Ammon's horn (tissue), 1 donor: ENCODE data around the gene HRH3.
A peak's percentile ranks its signal among the peaks of the same experiment; 100 is the strongest.

Experiments used
- DNase-seq: peaks from one replicate; pipeline ENCODE4 v3.0.0-alpha.2; 2016; ENCODE audit warnings: low spot score

The HRH3 gene

DNA sequence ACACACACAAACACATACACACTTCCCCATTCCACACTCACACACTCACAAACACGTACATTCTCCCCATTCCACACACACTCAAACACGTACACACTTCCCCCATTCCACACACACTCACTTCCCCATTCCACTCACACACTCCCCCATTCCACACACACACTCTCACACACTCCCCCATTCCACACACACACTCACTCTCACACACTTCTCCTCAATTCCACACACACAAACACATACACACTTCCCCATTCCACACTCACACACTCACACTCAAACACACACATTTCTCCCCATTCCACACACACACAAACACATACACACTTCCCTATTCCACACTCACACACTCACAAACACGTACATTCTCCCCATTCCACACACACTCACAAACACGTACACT is 9.6 kb upstream of the HRH3 start:
- DNase-seq: no peak

DNA sequence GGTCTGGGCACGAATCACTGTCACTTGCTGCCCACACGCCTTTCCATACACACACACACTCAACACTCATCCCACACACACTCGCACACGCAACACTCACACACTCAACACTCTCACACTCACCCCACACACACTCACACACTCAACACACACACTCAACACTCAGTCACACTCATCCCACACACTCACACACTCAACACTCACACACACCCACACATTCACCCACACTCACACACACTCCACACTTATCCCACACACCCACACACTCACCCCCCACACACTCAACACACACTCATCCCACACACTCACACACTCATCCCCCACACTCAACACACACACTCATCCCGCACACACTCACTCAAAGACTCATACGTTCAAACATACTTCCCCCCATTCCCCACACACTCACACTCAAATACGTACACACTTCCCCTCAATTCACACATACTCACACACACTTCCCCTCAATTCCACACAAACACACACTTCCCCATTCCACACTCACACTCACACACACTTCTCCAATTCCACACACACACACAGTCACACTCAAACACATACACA is 9.0 kb upstream of the HRH3 start:
- no peak for DNase-seq

DNA sequence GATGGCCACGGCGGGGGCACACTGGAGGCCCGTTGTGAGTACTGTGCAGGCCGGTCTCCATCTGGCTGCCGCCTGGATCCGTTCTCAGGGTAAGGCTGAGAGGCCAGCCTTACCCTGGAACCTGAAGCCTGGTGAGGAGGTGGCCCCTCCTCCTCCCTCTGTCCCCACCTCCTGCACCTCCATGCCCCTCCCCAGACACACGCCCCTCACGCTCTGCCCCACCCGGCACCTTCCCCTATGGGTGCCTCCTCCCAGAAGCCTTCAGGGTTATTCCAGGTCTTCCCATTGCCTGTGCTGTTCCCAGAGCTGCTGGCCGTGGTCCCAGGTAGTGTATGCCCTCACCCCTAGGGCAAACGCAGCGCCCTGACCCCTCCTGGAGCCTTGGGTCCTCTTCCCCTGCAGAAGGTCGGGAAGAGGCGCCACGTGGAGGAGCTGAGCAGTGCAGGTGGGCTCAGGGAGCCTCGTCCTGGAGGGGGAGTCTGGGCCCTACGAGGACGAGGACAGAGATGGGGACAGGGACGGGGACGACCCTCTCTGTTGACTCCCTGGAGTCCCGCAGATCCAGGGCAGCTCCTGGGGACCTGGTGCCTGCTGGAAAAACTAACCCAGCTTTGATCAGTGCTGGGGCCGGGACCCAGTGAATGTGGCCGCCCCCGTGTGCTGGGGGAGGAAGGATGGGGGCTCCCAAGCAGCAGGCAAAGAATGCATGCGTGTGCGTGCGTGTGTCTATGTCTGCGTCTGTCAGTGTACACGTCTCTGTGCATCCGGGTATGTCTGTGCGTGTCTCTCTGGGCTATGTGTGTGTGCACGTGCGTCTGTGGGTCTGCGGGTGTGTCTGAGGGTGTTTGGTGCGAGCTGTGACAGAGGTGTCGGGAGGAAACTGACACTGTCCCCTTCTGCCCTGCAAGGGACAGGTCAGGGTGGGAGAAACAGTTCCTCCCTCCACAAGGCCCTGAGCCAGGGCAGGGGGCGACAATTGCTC is 8.2 kb upstream of the HRH3 start:
- DNase-seq: no peak

DNA sequence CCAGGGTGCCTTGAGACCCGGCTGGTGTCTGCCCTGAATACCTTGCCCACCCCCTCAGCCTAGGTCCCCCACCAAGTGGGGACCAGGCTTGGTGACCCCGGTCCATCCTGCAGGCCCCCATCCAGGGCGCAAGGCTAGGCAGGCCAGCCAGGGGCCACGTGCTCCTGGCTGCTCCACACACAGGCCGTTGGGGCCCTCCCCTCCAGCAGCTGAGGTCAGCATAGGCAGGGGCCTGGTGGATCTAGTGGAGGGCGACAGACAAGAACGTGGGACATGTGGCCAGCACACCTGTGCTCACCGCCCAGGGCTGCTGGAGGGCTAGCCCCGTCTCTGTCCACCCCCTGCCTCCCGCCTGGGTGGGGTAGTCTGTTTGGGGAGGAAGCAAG is 7.5 kb upstream of the HRH3 start:
- DNase-seq: no peak

DNA sequence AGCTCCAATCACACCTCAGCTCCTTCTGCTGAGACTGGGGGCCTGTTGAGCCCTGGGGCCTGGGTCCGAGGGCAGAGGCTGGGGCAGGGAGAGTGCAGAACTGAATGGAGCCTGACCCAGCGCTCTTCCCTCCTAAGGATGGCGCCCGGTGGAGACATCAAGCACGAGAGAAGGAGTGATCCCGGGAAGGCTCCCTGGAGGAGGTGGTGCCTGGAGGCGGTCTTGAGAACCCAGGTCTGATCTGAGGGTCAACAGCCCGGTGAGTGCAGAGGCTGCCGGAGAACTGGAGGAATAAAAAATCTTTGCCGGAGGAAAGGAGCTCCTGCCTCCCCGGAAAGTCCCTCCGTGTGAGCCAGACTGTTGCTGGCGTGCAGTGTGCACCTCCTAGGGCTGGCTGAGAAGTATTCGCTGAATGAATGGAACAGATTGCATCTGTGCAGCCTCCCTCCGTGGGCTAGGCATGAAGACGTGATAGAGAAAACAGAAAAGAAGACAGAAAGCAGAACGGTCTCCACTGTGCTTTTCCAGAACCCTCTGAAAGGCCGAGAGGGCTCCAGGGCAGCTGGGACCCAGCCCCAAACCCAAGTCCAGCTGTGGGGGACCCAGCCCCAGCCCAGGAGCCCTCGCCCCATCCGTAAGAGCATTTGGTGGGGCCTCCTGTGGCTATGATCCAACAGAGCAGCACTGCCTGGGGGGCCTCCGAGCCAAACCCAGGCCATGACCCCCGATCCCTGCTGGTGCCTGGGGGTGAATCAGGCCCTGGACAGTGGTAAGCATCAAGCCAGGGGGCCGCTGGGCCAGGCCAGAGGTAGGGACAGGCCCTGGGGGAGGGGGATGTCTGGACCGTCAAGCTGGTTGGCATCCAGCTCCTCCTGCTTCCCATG is 6.9 kb upstream of the HRH3 start:
- peak; percentile 56 for DNase-seq

DNA sequence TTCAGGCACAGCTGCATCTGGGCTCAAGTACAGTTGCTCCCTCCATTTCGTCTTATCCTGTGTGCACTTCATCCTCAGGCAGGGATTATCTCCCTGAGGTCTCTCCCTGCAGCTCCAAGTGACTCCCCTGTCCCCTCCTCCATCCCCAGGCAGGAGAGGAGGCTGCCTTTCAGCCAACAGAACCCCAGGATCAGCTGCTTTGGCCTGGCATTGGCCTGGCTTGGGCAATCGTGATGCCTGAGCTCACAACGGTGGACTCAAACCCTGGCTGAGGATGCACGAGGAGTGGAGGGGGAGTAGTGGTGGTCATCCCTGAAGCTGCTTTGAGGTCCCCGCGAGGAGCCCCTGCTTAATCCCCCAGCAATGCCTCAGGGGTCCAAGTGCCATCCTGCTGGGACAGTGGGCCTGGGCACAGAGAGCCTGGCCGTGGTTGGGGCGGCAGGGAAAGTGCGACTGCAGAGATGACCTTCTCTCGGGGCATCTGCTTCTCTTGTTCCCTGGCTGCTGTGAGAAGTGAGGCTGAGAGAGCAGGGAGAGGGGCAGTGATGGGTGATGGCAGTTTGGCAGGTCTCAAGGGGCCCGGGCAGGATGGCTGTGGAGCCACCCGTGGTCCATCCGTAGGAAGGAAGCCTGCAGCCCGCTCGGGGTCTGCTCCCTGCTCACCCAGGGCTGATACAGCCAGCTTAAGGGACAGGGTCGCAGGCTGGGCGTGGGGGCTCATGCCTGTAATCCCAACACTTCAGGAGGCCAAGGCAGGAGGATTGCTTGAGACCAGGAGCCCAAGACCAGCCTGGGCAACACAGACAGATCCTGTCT is 6.0 kb upstream of the HRH3 start:
- no peak for DNase-seq

DNA sequence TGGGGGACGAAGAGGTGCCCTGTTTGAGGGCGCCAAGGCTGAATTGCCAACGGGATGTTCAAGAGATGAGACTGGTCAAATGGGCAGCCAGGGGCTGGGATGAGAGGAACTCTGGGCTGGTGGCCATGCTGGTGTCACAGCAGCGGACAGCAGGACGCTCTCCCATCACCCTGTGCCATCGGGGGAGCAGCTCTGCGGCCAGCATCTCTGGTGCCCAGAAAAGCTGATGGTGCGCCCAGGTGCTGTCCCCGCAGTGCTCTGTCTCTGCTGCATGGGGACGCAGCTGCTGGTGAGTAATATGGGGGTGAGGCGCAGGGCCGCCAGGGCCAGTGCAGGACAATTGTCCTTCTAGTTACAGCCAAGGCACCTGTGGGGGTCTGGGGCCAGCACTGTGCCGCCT is 4.9 kb upstream of the HRH3 start:
- DNase-seq: no peak

DNA sequence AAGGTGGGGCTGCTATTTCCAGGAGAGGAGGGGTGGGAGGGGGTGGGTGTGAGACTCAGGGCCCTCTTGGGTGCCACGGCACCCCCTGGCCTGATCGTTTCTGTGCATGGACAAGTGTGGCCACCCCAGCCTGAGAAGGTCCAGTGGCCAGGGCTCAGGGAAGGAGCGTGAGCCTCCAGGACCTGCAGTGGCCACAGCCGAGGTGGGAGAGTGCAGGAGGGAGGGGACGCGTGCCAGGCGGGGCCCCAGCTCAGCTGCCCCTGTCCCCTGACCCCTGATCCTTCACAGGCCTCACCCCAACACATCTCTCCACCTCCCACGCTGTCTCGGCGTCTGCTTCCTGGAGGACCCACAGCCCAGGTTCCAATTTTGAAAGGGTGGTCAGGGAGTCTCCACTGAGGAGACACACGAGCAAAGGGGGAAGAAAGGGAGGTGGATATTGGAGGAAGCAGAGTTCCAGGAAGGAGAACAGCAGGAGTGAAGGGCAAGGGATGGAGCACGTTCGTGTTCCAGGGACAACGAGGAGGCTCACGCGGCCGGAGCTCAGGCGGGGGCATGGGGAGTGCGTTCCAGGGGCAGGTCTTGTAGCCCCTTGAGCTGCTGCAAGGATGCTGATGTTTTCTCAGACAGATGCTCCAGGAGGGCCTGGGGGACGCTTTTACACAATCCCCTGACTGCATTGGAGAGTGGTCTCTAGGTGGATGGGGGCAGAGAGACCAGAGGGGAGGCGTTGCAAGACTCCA is 4.2 kb upstream of the HRH3 start:
- no peak for DNase-seq

DNA sequence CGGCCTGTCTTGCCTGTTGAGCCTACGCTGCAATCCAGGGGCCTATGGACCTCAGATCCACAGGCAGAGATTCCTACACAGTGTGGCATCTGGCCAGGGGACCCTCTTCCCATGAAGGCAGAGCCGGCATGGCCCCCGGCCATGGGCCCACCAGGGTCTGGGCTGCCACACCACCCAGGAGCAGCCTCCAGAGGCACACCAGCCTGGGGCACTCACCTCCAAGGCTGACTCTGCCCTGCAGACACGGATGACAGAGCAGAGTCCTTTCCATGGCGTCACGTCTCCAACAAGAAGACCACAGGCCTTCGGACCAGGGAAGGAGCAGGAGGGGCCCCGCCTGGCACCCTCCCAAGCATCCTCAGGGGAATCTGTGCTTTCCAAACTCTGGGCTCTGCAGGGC is 3.5 kb upstream of the HRH3 start:
- no peak for DNase-seq

DNA sequence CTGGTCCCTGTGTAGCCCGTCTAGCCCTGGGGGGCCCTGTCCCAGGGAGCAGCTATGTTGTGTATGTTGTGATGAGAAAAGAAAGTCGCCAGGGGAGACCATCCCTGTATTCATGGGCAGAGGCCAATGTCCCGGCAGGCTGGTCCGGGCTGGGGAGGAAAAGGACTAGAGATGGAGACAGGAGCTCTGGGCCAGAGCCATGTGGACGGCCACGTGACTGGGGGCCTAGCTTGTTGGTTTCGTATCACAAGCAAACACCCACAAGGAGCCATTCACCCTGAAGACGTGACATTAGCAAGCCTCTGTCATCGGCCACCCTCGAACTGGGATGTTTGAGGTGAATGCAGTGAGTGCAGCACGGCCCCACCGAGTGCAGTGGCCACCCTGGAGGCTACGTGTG is 2.9 kb upstream of the HRH3 start:
- no peak for DNase-seq

DNA sequence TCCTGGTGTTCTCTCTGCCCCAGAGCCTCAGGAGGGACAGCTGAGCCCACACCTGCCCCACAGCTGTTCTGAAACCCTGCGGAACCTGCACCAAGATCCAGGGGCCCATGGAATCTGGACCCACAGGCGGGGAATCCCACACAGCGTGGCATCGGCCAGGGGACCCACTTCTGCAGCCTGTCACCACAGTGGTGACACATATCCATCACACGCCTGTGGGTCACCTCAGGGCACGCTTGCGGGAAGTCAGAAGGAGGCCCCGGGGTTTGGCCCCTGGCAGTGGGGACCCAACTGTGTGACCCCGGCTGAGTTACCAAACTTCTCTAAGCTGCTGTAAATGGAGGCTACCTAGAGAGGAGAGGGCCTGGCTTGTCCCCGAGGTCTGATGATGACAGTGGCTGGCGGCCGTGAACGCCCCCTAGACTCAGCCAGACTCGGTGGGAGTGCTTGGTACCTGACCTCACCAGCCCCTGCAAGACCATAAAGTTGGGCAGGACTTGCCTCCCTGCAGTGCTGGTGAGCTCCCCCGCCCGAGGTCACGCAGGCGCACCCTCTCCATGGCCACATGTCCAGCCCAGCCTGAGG is 2.3 kb upstream of the HRH3 start:
- no peak for DNase-seq

DNA sequence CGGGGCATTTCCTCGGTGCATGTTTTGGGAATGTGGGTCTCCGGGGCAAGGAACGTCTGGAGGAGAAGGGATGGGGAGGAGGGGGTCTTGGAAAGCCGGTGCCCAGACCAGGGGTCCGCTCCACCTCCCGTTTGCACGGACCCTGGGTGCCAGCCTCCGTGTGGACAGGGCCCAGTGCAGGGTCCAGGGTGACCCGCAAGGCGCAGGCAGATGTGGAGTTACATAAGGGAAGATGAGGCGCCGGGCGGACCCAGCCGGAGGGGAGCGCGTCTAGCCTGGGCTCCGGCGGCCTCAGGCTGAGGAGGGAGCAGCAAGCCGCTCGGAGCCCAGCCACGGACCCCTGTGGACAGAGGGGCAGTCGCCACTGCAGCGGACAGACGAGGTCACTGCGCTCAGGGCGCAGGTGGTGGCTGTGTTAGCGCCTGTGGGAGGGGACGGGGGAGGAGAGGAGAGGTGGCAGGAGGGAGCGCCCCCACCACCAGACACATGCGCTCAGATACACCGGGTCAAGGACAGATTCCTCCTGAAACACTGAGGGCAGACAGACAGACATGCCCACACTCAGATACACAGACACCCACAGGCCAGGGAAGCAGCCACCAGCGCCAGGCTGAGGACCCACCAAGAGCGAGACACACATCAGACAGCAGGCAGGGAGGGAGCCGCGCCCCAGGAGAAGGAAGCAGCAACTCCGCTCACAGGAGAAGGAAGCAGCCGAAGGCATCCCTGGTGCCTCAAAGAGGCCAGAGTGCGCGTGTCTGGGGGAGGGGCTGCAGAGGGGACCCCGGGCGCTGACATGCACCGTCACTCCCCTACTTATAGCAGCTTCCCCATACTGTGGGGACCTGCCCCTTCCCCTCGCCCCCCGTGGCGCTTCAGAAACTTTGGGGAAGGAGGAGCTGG is 839 bp upstream of the HRH3 start:
- no peak for DNase-seq

DNA sequence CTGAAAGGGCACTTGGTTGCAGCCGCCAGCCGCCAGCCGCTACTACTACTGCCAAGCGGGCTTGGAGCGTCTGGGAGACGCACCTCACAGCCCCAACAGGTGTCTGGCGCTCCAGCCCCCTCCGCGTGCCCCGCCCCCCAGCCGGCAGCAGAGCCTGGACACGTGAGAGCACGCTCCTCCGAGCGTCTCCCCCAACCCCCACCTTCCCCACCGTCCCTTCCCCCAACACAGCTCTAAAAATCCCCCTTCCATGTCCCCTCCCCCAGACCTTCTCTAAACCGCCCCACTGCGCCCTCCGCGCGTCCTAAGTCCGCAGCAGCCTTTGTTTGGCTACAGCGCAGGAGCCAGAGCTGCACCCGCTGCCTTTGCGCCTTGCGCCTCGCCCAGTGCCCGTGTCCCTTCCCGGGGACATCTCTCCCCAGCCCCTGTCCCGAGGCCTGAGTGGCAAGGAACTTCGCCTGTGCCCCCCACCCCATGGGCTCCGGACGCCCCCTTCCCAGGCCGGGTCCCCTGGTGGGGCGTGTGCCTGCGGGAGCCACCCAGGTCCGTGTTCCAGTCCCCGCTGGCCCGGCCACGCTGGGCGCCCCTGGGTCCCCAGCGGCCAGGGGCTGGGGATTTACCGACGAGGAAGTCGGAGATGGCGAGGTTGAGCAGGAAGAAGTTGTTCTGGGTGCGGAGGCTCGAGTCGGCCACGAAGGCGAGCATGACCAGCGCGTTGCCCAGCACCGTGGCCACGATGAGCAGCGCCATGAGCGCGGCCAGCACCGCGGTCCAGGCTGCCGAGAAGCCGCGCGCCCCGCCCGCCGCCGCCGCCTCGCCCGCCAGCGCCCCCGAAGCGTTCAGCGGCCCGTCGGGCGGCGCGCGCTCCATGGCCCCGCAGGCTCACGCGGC is 732 bp downstream of the HRH3 start:
- DNase-seq: no peak

DNA sequence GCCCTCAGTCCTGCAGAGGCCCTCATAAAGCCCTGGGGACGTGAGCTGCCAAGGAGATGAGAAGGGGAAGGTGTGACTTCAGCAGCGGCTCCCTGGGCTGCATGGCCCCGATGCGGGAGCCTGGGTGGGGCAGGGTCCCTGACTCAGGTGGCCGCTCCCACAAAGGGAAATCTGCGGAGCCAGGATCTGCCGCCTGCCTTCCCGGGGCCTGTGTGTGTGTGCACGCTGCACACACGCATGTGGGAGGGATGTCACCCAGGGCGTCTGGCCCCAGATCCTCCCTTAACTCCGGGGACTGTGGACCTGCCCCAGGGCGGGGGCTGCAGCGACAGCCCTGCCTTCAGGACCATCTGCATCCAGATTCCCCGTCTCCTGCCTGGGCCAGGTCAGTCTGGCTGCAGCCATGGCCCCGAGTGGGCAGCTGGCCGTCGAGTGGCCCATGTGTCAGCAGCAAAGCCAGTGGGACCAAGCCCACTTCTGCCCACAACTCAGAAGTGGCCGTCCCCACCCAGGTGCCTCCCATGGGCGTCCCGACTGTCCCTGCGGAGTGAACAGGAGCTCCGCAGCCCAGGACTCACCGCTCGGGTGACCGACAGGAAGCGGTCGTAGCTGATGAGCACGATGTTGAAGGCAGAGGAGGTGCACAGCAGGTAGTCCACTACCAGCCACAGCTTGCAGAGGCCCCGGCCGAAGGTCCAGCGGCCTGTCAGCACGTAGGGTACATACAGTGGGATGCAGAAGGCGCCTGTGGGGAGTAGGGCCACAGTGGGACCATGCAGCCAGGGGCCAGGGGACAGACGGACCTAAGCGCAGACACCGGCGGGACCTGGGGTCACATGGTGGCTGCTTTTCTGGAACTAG is 1.9 kb downstream of the HRH3 start:
- no peak for DNase-seq

DNA sequence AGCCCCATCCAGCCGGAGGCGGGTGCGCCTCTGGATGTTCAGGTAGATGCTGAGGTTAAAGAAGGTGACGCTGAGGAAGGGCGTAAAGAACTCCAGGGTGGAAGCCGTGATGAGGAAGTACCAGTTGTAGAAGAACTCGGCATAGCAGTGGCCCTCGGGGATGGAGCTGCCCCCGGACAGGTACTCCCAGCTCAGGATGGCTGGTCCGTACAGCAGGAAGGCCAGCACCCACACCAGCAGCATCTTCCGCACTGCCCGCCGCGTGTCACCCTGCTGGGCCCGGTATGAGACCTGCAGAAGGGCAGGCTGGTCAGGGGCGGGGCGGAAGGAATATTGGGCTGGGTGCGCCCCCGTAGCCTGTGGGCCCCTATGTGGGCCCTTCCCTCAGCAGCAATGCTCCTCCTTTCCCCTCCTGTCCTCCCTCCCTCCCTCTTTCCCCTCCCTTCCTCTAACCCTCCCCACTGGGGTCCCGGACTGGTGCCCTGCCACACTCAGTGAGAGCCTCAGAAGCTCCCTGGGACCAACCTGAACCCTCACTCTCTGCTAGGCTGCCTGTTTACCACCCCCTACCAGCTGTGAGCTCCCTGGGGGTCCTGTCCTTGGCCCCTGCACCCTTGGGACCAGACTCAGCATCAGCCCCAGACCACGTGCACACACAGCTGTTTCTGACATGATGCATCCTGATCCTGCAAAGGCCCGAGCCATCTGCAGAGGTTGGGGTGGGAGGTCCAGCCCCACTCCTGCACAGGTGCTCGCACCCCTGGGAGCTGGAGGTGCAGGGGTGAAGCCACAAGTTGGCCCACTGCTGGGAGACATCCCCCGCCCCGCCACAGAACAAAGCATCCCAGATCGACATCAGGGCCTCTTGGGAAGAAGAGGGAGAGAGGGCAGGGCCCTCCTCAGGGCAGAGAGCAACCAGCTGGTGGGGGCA is 3.2 kb downstream of the HRH3 start:
- no peak for DNase-seq

DNA sequence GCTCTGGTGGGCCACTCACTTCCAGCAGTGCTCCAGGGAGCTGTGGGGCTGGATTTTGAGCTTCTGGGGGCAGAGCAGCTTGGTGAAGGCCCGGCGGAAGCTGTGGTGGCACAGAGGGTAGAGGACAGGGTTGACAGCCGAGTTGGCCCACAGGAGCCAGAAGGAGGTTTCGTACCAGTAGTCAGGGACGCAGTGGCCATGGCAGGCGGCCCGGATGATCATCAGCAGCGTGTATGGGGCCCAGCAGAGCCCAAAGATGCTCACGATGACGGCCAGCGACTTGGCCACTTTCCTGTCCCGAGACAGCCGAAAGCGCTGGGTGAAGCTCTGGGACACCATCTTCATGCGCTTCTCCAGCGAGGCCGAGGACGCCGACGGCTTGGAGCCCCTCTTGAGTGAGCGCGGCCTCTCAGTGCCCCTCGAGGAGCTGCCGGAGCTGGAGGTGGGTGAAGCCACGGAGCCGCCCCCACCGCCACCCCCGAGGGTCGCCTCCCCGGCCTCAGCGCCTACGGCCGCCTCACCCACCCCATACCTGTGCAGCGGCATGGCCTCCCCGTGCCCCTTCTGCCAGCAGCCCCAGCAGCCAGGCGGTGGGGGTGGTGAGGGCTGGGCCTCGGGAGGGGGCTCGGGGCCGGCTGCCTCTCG is 4.0 kb downstream of the HRH3 start:
- no peak for DNase-seq
